ENCODE results near the gene NRXN3. TPM values are rescaled to one million over a fixed set of nuclear protein-coding genes. Genes with fewer than 3 reads are reported as not detected.

The NRXN3 gene
- total RNA-seq, 1 experiment from 2014 or later = not detected

DNA sequence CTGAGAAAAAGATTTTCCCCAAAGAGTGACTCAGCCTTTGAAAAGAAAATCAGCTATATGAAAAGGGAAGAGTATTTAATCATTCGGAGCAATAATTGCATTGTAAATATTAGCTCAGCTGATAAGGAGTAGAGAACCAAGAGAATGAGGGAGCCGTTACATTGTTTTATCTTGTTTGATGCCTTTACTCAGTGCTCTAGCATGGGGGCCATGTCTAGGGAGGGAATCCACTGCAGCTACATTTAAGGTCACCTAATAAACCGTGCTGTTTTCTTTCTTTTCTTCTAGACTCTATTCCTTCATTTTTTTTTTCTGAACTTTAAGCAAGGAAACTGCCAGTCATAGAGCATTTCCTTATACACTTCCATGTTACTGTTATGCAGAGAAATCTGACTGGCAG lies 1594.2 kb downstream of the NRXN3 start:
- POLR2A ChIA-PET = no interaction called here
- no peak for DNase-seq (ENCODE audit: low read depth, low spot score)
- intact Hi-C loops (cut with micrococcal nuclease) = no loop called here

More for the DNA sequence above, 1594.2 kb downstream of the NRXN3 start:
- H3K27me3 ChIP-seq (ENCODE audit: insufficient read depth, low read length) = no peaks in the 10 kb centered on the region
- no peaks in the 10 kb centered on the region for H3K36me3 ChIP-seq (ENCODE audit: control insufficient read depth in 1 of 2, insufficient read depth in 2 of 2, low read length in 2 of 2)
- H3K9me2 ChIP-seq (ENCODE audit: insufficient read depth) = no peaks in the 10 kb centered on the region
- H3K9ac ChIP-seq (ENCODE audit: low read length) = no peak overlapping the region
- H3K79me2 ChIP-seq (ENCODE audit: insufficient read depth, low read length) = no peaks in the 10 kb centered on the region
- no peaks in the 10 kb centered on the region for H3K4me1 ChIP-seq (ENCODE audit: control insufficient read depth in 1 of 2, insufficient read depth in 2 of 2, low read length in 2 of 2)
- RAD21 ChIA-PET (ENCODE audit: low non-redundant PET in 1 of 2, low total read pairs in 2 of 2, uncharacterized antibody in 2 of 2, unreplicated experiment in 2 of 2) = no interaction called here
- H3K4me2 ChIP-seq (ENCODE audit: low read length) = no peak overlapping the region
- no peak overlapping the region for H2AFZ ChIP-seq (ENCODE audit: low read depth, low read length, poor library complexity, severe bottlenecking)
- no peak for ATAC-seq
- no peak overlapping the region for H3K27ac ChIP-seq (ENCODE audit: low read depth, low read length)
- TF ChIP-seq ZNF274 (IDR thresholded peaks at IDR 0.05; ENCODE audit: low read depth, low read length) (no peak), SIN3A (IDR thresholded peaks at IDR 0.05; ENCODE audit: low read depth) (no peak), SRF (IDR thresholded peaks at IDR 0.05; ENCODE audit: low read depth) (no peak), ELF1 (IDR thresholded peaks at IDR 0.05; ENCODE audit: borderline replicate concordance, low read depth) (no peak), YY1 (IDR thresholded peaks at IDR 0.05; ENCODE audit: extremely low read depth, insufficient replicate concordance, low read depth, low read length) (no peak), EZH2 (IDR thresholded peaks at IDR 0.05) (no peak), EGR1 (IDR thresholded peaks at IDR 0.05; ENCODE audit: low read depth) (no peak), CBX3 (IDR thresholded peaks at IDR 0.05; ENCODE audit: low read depth) (no peak), ZFX (IDR thresholded peaks at IDR 0.05) (no peak), RAD21 (IDR thresholded peaks at IDR 0.05; ENCODE audit: low read depth) (no peak), SP1 (IDR thresholded peaks at IDR 0.05; ENCODE audit: low read depth) (no peak), TCF7L2 (IDR thresholded peaks at IDR 0.05; ENCODE audit: borderline replicate concordance, extremely low read depth, insufficient read depth, insufficient read length) (no peak), POLR2AphosphoS5 (IDR thresholded peaks at IDR 0.05; ENCODE audit: low read depth, low read length) (no peak), FOSL1 (IDR thresholded peaks at IDR 0.05; ENCODE audit: low read depth) (no peak), POLR2A (IDR thresholded peaks at IDR 0.05; ENCODE audit: borderline replicate concordance, extremely low read depth, insufficient read depth, insufficient read length) (no peak)
- TF ChIP-seq, protein P1, sequence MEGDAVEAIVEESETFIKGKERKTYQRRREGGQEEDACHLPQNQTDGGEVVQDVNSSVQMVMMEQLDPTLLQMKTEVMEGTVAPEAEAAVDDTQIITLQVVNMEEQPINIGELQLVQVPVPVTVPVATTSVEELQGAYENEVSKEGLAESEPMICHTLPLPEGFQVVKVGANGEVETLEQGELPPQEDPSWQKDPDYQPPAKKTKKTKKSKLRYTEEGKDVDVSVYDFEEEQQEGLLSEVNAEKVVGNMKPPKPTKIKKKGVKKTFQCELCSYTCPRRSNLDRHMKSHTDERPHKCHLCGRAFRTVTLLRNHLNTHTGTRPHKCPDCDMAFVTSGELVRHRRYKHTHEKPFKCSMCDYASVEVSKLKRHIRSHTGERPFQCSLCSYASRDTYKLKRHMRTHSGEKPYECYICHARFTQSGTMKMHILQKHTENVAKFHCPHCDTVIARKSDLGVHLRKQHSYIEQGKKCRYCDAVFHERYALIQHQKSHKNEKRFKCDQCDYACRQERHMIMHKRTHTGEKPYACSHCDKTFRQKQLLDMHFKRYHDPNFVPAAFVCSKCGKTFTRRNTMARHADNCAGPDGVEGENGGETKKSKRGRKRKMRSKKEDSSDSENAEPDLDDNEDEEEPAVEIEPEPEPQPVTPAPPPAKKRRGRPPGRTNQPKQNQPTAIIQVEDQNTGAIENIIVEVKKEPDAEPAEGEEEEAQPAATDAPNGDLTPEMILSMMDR (IDR thresholded peaks at IDR 0.05 in 2 of 3, conservative IDR thresholded peaks at IDR 0.05 in 1 of 3; ENCODE audit: borderline replicate concordance in 1 of 3, insufficient read depth in 1 of 3, low read depth in 2 of 3, low read length in 2 of 3) = no peak
- TF ChIP-seq, protein P2, sequence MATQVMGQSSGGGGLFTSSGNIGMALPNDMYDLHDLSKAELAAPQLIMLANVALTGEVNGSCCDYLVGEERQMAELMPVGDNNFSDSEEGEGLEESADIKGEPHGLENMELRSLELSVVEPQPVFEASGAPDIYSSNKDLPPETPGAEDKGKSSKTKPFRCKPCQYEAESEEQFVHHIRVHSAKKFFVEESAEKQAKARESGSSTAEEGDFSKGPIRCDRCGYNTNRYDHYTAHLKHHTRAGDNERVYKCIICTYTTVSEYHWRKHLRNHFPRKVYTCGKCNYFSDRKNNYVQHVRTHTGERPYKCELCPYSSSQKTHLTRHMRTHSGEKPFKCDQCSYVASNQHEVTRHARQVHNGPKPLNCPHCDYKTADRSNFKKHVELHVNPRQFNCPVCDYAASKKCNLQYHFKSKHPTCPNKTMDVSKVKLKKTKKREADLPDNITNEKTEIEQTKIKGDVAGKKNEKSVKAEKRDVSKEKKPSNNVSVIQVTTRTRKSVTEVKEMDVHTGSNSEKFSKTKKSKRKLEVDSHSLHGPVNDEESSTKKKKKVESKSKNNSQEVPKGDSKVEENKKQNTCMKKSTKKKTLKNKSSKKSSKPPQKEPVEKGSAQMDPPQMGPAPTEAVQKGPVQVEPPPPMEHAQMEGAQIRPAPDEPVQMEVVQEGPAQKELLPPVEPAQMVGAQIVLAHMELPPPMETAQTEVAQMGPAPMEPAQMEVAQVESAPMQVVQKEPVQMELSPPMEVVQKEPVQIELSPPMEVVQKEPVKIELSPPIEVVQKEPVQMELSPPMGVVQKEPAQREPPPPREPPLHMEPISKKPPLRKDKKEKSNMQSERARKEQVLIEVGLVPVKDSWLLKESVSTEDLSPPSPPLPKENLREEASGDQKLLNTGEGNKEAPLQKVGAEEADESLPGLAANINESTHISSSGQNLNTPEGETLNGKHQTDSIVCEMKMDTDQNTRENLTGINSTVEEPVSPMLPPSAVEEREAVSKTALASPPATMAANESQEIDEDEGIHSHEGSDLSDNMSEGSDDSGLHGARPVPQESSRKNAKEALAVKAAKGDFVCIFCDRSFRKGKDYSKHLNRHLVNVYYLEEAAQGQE (IDR thresholded peaks at IDR 0.05; ENCODE audit: low read depth) = no peak
- TF ChIP-seq, protein P3, sequence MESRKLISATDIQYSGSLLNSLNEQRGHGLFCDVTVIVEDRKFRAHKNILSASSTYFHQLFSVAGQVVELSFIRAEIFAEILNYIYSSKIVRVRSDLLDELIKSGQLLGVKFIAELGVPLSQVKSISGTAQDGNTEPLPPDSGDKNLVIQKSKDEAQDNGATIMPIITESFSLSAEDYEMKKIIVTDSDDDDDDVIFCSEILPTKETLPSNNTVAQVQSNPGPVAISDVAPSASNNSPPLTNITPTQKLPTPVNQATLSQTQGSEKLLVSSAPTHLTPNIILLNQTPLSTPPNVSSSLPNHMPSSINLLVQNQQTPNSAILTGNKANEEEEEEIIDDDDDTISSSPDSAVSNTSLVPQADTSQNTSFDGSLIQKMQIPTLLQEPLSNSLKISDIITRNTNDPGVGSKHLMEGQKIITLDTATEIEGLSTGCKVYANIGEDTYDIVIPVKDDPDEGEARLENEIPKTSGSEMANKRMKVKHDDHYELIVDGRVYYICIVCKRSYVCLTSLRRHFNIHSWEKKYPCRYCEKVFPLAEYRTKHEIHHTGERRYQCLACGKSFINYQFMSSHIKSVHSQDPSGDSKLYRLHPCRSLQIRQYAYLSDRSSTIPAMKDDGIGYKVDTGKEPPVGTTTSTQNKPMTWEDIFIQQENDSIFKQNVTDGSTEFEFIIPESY (IDR thresholded peaks at IDR 0.05; ENCODE audit: extremely low read depth, insufficient replicate concordance, low read length) = no peak
- TF ChIP-seq, protein P4, sequence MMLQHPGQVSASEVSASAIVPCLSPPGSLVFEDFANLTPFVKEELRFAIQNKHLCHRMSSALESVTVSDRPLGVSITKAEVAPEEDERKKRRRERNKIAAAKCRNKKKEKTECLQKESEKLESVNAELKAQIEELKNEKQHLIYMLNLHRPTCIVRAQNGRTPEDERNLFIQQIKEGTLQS (IDR thresholded peaks at IDR 0.05) = no peak
- H4K20me1 ChIP-seq (ENCODE audit: insufficient read depth) = no peaks in the 10 kb centered on the region
- H3K9me3 ChIP-seq (ENCODE audit: control insufficient read depth in 1 of 2, insufficient read depth in 1 of 2, low read depth in 1 of 2, low read length in 2 of 2) = peaks cover 3 to 19% of the 10 kb centered on the region in 2 experiments; a peak in 2 of 4 replicates
- BruUV-seq (replicated peaks) = no TSS peak
- no peak overlapping the region for H3K4me3 ChIP-seq (replicated peaks in 1 of 2; ENCODE audit: low read depth in 1 of 2, low read length in 2 of 2)
- CTCF ChIA-PET = no interaction called here

Data from HCT116 (cell line).